Measurements from ENCODE around the gene RTN4.

Gene RTN4

GRCh38 chr2:54967759-54968365, 82.4 kb downstream of the RTN4 start:
- no peak for DNase-seq

GRCh38 chr2:54967269-54967668, 83.0 kb downstream of the RTN4 start:
- DNase-seq = no peak

DNA sequence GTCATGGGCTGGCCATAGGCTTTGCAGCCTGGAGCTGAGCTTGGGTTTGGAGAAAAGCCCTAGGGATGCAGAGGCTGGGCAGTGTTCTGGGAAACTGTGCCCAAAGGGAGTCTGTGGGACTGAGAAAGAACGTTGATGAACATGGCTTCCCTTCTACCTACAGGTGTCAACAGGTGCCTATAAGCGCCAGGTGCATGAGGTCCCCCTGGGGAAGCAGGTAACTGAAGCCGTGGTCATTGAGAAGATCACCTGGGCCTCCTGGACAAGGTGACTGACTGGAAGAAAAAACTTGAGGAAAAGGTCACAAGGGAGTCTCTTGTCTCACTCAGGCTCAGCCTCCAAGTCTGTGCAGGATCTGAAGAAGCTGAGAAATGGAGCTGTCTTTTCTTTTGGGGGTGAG, 83.4 kb downstream of the RTN4 start:
- no peak for DNase-seq

- DNase-seq = no peak
Measured at GRCh38 chr2:54966165-54966832, 84.0 kb downstream of the RTN4 start.

DNA sequence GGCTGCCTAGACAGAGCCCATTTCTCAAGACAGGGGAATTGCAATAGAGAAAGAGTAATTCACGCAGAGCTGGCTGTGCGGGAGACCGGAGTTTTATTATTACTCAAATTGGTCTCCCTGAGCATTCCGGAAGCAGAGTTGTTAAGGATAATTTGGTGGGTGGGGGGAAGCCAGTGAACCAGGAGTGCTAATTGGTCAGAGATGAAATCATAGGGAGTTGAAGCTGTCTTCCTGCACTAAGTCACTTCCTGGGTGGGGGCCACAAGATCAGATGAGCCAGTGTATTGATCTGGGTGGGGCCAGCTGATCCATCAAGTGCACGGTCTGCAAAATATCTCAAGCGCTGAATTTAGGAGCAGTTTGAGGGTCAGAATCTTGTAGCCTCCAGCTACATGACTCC, 84.8 kb downstream of the RTN4 start:
- DNase-seq = no peak

DNA sequence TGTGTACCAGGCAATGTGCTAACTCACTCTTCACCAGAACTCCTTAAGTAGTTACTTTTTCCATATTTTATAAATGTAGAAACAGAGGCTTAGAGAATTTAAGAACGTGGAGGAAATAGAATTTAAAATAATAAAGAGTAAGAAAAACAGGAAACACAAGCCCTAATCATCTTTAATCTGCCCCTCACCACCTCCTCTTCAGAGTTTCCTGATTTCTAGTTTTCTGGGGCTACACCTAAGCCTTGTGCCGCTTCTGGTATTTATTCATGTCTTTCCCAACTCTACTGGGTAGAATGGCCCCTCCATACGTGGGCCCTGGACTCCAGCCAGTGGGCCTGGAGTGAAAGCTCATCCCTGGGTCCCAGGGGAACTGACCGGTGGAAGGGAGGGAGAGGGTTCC, 85.4 kb downstream of the RTN4 start:
- DNase-seq = no peak

DNA sequence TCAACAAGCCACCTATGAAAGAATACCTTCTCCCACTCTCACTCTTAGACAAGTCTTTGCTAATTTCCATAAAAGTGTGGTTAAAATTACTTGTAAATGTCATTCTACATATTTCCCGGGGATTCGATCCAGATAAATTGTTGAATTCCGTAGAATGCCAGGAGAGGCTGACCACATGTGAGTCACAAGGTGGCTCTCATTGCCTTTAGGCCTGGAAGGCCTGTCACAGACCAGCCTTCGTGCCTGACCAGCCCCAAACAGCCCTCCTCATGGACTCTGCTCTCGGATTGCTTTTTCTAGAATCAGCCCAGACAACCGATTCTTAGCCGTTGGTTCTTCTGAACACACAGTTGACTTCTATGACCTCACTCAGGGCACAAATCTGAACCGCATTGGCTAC, 86.0 kb downstream of the RTN4 start:
- DNase-seq = no peak

DNA sequence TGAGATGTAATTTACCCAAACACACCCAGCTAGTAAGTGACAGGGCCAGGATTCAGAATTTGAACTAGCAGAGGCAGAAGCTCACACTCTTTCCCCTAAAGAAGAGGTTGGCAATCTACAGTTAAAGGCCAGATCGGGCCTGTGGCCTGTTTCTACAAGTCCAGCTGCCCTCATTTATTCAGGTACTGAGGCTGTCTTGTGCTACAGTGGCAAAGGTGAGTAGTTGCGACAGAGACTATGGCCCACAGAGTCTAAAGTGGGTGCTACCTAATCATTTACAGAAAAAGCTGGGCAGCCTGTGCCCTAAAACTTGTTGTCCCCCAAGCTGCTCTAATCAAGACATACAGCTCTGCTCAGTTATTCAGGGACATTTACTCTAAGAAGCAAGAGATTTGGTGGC, 86.8 kb downstream of the RTN4 start:
- DNase-seq = no peak

GRCh38 chr2:54962935-54963440, 87.3 kb downstream of the RTN4 start:
- no peak for DNase-seq

DNA sequence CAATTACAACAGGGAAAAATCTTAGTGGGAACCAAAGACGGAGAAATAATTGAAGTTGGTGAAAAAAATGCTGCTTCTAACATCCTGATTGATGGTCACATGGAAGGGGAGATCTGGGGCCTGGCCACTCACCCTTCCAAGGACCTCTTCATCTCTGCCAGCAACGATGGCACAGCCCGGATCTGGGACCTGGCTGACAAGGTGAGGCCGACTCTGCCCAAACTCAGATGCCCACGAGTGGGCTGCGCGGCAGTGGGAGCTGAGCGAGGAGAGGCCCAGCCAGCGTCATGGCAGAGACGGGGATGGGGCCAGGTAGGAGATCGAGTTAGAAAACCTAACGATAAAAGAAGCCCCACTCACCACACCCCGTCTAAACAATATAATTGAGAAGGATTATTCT, 87.7 kb downstream of the RTN4 start:
- no peak for DNase-seq

DNA sequence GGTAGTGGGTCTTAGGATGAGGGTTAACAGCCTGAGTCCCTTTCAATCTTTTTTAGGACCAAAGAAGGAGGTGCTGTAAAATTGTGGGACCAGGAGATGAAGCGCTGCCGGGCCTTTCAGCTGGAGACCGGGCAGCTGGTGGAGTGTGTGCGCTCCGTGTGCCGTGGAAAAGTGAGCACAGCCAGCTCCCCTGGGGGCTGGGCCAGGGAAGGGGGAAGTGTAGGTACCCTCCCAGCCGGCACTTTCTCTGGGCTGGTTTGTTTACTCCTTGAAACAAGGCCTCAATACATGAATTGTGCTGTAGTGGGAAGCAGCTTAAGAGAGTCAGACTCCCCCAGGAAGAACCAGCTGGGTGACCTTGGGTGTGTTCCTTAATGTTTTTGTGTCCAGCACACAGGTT, 90.1 kb downstream of the RTN4 start:
- DNase-seq = no peak

GRCh38 chr2:54958717-54959371, 91.4 kb downstream of the RTN4 start:
- peak; percentile 29 to 79 for DNase-seq

- no peak for DNase-seq
Measured at GRCh38 chr2:54957321-54957999, 92.8 kb downstream of the RTN4 start.

DNA sequence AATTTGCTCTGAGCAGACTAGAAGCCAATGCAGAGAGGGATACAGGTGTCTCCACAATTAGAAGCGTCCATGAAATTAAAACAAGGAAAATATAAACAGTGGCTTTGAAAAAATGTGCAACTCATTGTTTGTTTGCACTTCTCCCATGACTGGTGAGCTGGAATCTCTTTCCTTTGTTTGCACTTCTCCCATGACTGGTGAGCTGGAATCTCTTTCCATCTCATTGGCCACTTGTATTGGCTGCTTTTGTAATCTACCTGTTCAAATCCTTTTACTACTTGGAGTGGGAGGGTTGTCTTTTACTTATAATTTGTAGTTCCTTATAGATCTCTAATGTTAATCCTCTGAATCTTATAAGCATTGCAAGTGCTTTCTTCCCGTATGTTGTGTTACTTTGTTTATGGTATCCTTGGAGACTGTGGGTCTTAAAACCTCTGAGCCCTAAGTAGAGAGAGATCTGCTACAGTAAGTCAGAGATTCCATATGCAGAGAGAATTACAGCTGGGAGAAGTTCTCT, 94.1 kb downstream of the RTN4 start:
- DNase-seq = no peak

- peak; percentile 20 to 22 for DNase-seq
Measured at GRCh38 chr2:54955358-54956110, 94.7 kb downstream of the RTN4 start.

DNA sequence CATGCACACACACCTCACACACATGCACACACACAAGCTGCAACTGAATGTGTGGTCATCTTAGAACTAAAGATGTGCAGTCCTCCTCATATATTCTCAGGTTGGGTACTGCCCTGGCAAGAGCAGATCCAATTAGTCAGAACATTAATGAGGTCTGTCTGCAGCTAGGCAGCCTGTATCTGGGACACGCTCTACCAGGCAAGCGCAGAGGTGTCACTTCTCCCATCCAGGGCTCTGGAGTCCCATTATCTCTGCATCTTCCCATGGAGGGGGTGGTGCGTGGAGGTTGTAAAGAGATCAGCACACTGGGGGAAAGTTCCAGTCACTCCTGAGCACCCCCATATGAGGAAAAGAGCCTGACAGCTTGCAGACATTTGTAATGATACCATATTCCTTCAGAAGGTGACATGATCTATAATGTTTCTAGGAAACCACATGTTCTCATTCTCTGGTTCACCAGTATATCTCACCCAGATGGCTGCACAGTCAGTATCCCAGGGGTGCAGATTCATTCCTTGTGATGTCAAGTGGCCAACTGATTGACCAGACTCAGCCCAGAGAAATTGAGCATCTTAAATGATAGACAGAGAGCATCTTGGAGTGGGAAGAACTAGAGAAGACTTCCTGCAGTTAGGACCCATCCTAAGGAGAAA, 95.4 kb downstream of the RTN4 start:
- no peak for DNase-seq

DNA sequence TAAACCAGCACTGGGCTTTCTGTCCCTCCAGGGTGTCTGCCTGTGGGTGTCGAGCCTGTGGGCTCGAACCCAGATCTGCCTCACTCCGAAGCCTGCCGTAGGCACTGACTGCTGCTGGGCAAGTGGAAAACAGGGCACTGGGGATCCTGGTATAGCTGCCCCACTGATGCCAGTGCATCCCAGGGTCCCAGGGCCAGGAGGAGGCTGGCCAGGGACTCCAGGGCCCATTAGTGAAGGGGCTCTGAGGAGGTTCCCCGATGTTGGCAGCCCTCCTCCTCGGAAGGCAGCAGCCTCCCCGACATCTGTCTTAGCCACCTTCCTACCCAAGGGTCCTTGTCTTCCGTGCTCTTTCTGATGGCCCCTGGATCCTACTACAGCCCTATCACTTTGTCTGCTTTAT, 96.1 kb downstream of the RTN4 start:
- DNase-seq = no peak

DNA sequence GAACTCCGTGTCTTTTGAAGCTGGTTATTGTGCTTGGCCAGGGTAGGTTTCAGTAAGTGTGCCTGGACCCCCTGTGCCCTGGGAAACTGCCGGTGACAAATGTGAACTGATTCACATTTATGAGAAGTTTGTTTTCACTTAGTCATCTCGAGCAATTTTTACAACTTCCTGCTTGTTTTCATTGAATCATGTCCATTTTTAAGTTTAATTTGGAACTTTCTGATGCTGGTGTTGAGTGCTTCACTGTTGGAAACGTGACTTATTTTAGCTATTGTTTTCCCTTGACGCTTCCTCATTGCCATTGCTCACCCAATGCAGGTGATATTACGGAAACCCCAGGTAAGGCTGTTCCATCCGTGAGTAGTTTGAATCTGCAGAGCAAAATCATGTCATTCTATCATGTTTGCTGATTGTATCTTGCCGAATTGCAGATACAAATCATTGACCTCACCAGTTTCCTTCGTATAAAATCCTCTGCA, 97.2 kb downstream of the RTN4 start:
- DNase-seq = no peak

DNA sequence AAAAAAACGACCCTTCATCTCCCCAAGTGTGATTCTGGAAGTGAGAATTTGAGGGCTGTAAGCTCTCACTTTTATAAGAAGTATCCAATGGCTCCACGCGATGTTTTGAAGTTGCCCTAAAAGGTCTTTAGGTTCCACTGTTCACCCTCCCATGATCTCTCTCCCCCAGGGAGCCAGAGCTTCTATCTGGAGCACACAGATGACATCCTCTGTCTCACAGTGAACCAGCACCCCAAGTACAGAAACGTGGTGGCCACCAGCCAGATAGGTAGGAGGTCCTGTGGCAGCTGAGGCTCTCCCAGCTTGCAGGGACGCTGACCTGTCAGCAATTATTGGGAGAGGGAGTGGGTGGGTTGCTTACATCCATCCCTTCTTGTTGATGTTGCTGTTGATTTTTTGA, 97.8 kb downstream of the RTN4 start:
- DNase-seq = no peak

DNA sequence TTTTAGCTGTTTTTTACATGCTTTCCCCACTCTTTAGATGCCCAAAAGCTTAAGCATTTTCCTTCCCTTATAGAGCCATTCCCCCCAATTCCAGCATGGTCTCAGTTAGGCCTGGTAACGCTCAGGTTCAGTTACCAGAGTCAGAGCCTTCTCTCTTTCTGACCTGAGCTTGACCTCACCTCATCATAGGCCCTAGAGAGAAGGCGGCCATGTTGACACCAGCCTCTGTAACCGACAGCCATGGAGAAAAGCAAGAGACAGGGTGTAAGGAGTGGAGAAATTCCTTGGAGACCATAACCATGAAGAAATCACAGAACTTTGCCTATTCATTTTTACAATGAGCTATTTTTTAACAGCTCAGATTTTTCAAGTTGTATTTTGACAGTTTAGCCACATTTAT, 99.4 kb downstream of the RTN4 start:
- no peak for DNase-seq

GRCh38 chr2:54949431-54949830, 100.8 kb downstream of the RTN4 start:
- no peak for DNase-seq

GRCh38 chr2:54948120-54948519, 102.1 kb downstream of the RTN4 start:
- DNase-seq = no peak

Measured in inflammatory macrophage (primary cell).